IPS-NIHi11 (cell line): ENCODE results near the gene SLC23A2.

ENCODE experiments used
- DNase-seq: peaks from one replicate; pipeline ENCODE4 v3.0.0; 2012; ENCODE audit warnings: mixed read lengths, low spot score

SLC23A2 gene

DNA sequence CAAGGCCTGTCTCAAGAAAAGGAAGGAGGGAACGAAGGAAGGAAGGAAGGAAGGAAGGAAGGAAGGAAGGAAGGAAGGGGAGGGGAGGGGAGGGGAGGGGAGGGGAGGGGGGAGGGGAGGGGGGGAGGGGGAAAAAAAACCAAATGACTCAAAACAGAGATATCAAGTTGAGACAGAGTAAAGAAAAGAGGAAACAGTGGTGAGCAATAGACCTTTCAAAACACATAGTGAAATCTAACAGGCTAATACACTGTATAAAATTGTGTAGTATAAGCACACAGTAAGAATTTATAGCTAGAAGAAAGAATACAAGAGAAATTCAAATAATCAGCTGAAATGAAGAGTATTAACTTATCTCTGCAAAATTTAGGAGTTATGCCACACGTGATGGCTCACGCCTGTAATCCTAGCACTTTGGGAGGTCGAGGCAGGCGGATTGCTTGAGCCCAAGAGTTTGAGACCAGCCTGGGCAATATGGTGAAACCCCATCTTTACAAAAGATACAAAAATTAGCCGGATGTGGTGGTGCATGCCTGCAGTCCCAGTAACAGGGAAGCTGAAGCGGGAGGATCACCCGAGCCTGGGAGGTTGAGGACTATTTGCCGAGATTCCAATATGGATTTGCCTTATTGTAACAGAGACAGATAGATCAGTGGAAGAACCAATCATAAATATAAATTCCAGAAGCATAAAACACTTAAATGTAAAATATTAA lies 156.4 kb downstream of the SLC23A2 start:
- no peak for DNase-seq

- DNase-seq, result no peak
These were observed 157.0 kb downstream of the SLC23A2 start for GRCh38 chr20:4844325-4844724.

DNA sequence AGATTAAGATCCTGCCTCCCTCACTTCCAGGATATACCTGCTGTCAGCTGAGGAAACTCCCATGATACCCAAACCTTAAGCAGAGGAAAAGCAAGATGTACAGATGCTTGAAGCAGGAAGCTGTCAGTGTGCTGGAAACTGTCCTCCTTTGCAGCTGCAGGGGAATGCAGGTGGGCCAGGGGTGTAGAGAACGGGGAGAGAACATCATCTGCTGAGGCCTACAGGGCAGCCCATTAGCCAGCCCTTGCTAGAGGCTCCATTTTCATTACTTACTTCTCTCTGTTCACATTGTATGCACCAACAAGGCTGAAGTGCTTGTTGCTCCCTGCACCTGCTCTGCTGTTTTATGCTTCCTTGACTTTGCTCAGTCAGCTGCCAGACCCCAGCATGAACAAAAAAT lies 160.5 kb downstream of the SLC23A2 start:
- DNase-seq, result no peak

- DNase-seq, result no peak
These were observed 162.8 kb downstream of the SLC23A2 start for GRCh38 chr20:4838526-4838925.

DNA sequence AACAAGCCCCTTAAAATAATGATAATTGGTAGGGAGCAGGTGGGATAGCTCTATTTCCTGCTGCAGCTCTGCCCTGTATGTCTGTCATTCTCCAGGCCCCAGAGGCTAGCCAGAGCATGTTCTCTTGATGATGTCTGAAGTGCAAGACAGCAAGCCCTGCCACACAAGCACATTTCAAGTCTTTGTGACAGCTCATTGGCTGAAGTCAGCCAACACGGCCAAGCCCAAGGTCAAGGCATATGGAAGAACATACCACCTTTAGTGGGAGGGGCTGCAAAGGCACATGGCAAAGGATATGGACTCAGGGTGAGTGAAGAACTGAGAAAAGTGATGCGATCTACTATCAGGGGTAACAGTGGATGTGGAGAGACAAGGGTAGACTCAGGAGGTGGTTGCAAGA lies 163.6 kb downstream of the SLC23A2 start:
- DNase-seq, result no peak

- no peak for DNase-seq
These were observed 164.4 kb downstream of the SLC23A2 start for GRCh38 chr20:4836935-4837334.

DNA sequence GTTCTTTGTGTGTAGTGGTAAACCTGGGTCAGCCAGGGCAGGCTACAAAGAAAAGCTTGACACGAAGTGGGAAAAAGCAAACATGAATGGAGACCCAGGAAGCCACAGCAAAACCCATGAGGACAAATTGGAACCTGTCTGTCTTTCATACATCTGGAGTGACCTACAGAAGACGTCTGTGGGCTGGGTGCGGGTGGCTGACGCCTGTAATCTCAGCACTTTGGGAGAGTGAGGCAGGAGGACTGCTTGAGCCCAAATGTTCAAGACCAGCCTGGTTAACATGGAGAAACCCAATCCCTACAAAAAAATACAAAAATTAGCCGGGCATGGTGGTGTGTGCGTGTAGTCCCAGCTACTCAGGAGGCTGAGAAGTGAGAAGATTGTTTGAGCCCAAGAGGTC lies 164.8 kb downstream of the SLC23A2 start:
- DNase-seq, result no peak

GRCh38 chr20:4835244-4836177 lies 165.8 kb downstream of the SLC23A2 start:
- peak; percentile 28 for DNase-seq

DNA sequence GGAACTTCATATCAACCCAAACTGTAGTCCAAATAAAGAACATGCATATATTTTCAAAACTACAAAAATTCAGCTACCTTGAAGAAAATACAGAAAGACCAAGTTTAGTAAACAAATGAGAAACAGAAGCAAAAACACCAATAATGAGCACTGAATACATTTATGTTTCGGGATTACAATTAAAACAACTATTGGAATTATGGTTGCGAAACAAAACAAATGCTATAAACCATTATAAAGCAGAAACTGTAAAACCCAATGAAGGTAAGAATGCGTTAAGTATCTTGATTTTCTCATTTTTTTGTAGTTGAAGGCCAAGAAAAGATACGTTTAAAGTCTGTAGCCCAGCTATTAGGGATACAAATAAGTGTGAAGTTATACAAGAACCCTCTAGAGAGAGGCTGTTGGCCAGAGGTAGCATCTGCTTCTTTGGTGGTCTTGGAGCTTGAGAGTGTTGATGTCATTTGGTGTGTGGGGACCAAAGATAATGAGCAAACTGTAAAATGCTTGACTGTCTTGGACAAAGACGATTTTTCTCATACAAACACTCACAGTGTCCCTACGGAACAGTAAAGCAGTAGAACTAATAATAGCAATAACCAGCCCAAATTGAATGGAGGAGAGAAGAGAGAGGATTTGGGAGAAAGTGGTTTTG lies 168.1 kb downstream of the SLC23A2 start:
- DNase-seq, result no peak

GRCh38 chr20:4832469-4832868 lies 168.8 kb downstream of the SLC23A2 start:
- no peak for DNase-seq

- no peak for DNase-seq
These were observed 170.6 kb downstream of the SLC23A2 start for GRCh38 chr20:4830696-4831095.

DNA sequence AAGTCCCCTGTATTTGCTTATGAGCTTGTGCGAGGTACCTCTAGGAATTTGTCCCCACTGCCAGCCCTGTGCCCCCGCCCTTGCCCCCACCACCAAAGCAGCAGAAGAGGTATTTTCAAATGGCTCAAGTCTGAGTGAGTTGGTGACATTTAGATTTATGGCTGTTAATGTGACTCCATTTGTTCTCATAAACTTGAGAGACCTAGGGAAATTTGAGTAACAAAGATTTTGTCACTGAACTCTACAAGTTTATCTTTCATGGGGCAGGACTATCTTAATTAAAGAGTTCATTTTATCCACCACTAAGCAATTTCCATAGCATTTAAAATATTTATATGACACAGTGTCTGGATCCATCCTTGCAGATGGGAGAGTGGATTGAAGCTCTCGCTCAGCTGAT lies 171.1 kb downstream of the SLC23A2 start:
- no peak for DNase-seq

- no peak for DNase-seq
These were observed 171.6 kb downstream of the SLC23A2 start for GRCh38 chr20:4829514-4830215.

GRCh38 chr20:4828830-4829513 lies 172.3 kb downstream of the SLC23A2 start:
- DNase-seq, result no peak

DNA sequence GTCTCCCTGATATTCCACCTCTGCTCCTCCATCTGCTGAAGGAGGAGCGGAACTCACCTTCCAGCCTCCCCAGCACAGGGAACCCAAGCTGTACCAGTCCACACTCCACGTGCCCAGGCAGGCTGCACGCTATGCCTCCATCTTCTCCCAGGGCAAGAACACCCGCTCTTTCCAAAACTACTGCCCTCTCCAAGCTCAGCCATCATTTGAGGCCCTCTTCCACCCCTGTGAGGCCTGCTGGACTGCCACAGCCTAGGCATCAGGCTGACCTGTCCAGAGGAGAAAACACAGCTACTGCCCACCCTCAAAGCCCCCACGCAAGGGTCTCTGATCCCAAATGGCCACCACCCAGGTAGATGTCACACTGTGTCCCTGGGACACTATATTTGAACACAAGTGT lies 179.7 kb downstream of the SLC23A2 start:
- no peak for DNase-seq

- DNase-seq, result no peak
These were observed 180.3 kb downstream of the SLC23A2 start for GRCh38 chr20:4820806-4821518.

GRCh38 chr20:4819901-4820300 lies 181.4 kb downstream of the SLC23A2 start:
- no peak for DNase-seq

- no peak for DNase-seq
These were observed 184.1 kb downstream of the SLC23A2 start for GRCh38 chr20:4817230-4817671.

DNA sequence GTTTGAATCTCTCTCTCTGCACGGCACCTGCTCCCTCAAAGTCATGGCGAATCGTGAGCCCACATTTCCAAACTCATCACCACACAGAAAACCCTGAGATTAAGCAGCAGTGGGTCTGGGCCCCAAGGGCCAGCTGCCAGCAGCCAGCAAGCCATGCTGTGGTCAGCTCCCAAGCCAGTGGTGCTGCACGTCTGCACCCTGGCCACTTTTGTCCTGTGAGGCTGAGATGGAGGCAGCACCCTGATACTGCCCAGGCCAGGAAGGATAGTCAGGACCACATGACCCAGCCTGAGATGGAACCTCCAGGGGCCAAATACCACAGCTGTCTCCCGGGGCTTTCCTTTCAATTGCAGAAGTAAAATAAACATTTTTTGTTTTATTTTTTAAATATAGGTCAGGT lies 185.7 kb downstream of the SLC23A2 start:
- no peak for DNase-seq

GRCh38 chr20:4814696-4815252 lies 186.5 kb downstream of the SLC23A2 start:
- no peak for DNase-seq
